ENCODE measurements around the gene CNPY2. TPM values are rescaled to one million over a fixed set of nuclear protein-coding genes. Genes with fewer than 3 reads are reported as not detected.
"Not testable (repeated sequence)": the region's sequence is repeated elsewhere in the genome, so short reads cannot be mapped to it uniquely, and the experiment has no call there.

Gene CNPY2
- total RNA-seq, 1 donor, result 76.1 TPM

- H3K4me3 ChIP-seq (ENCODE audit: low read depth, low read length), result no peak overlapping the region
- TF ChIP-seq CTCF (IDR thresholded peaks at IDR 0.05; ENCODE audit: insufficient read depth, low read length), result no peak
- DNase-seq (ENCODE audit: low read depth), result no peak
Observed at GRCh38 chr12:56297400-56297799, 18.4 kb downstream of the CNPY2 start.

GRCh38 chr12:56296295-56296694 is 19.5 kb downstream of the CNPY2 start:
- no peak overlapping the region for H3K4me3 ChIP-seq (ENCODE audit: low read depth, low read length)
- no peak for TF ChIP-seq CTCF (IDR thresholded peaks at IDR 0.05; ENCODE audit: insufficient read depth, low read length)
- DNase-seq (ENCODE audit: low read depth), result no peak

GRCh38 chr12:56293795-56294194 is 22.0 kb downstream of the CNPY2 start:
- TF ChIP-seq CTCF (IDR thresholded peaks at IDR 0.05; ENCODE audit: insufficient read depth, low read length), result no peak
- no peak overlapping the region for H3K4me3 ChIP-seq (ENCODE audit: low read depth, low read length)
- DNase-seq (ENCODE audit: low read depth), result no peak

- H3K4me3 ChIP-seq (ENCODE audit: low read depth, low read length), result no peak overlapping the region
- TF ChIP-seq CTCF (IDR thresholded peaks at IDR 0.05; ENCODE audit: insufficient read depth, low read length), result no peak
- DNase-seq (ENCODE audit: low read depth), result no peak
Observed at GRCh38 chr12:56288705-56289387, 26.9 kb downstream of the CNPY2 start.

- H3K4me3 ChIP-seq (ENCODE audit: low read depth, low read length), result no peak overlapping the region
- DNase-seq (ENCODE audit: low read depth), result peak; percentile 16
- no peak for TF ChIP-seq CTCF (IDR thresholded peaks at IDR 0.05; ENCODE audit: insufficient read depth, low read length)
Observed at GRCh38 chr12:56286044-56286830, 29.6 kb downstream of the CNPY2 start.

- not testable (repeated sequence) for H3K4me3 ChIP-seq (ENCODE audit: low read depth, low read length); DNase-seq (ENCODE audit: low read depth)
Observed at GRCh38 chr12:56284263-56284662, 31.5 kb downstream of the CNPY2 start.

GRCh38 chr12:56282579-56282978 is 33.2 kb downstream of the CNPY2 start:
- no peak for TF ChIP-seq CTCF (IDR thresholded peaks at IDR 0.05; ENCODE audit: insufficient read depth, low read length)
- no peak for DNase-seq (ENCODE audit: low read depth)
- H3K4me3 ChIP-seq (ENCODE audit: low read depth, low read length), result no peak overlapping the region

Measured in fibroblast of the aortic adventitia (primary cell).